ENCODE measurements around the gene NUP58. TPM values are rescaled to one million over a fixed set of nuclear protein-coding genes. Genes with fewer than 3 reads are reported as not detected.

NUP58 gene, protein sequence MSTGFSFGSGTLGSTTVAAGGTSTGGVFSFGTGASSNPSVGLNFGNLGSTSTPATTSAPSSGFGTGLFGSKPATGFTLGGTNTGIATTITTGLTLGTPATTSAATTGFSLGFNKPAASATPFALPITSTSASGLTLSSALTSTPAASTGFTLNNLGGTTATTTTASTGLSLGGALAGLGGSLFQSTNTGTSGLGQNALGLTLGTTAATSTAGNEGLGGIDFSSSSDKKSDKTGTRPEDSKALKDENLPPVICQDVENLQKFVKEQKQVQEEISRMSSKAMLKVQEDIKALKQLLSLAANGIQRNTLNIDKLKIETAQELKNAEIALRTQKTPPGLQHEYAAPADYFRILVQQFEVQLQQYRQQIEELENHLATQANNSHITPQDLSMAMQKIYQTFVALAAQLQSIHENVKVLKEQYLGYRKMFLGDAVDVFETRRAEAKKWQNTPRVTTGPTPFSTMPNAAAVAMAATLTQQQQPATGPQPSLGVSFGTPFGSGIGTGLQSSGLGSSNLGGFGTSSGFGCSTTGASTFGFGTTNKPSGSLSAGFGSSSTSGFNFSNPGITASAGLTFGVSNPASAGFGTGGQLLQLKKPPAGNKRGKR
- total RNA-seq, result 46.1 TPM

DNA sequence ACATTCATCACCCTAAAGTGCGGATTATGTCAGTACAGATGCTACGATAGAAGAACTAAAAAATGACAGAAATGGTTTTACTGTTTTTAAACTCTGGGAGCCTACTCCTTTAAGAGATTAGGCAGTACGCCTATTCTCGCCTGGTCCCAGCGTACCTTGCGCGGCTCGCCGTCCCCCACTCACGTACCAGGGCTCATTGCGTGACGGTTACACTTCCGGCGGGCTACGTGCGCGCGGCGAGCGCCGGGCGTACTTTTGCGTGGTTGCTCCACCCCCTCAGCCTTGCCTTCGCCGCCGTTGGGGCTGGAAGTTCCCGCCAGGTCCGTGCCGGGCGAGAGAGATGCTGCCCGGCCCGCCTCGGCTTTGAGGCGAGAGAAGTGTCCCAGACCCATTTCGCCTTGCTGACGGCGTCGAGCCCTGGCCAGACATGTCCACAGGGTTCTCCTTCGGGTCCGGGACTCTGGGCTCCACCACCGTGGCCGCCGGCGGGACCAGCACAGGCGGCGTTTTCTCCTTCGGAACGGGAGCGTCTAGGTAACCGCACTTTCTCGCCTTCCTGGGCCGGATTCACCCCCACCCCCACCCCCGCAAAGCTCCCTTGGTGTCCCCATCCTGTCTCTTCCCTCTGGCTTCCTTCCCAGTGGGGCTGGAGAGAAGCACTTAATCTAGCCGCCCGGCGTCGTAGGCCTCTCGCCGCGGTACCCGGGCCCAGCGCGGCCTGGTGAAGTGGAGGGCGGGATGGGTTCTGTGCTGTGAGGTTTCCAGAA, at the start of gene NUP58:
Gene NUP58 (plus strand): TSS at position 279 of the 767 bp plus-strand sequence. CDS start 149 bp downstream, at position 428.
- DNase-seq (ENCODE audit: low spot score) (peak; percentile 97), ATAC-seq (peak; percentile 100)
- intact Hi-C loops (cut with DNase I), result no loop called here

DNA sequence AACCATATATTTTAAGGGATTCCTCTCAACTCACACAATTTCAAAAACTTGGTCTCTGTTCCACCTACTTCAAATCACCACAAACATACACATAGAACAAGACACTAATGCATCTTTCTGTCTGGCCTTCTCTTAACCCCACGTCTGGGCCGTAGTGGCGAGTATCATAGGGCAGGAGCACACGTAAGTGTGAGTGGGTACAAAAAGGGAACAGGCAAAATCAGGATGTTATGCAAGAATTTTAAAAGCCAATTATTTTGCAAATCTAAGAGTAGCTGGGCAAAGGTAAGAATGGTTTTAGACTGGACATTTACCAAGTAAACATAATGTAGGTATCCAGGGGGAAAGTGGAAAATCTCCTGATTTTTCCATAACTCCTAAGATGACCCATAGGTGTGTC, 49.2 kb upstream of the NUP58 start:
- intact Hi-C loops (cut with DNase I), result no loop called here
- DNase-seq (ENCODE audit: low spot score), result no peak
- ATAC-seq, result no peak

DNA sequence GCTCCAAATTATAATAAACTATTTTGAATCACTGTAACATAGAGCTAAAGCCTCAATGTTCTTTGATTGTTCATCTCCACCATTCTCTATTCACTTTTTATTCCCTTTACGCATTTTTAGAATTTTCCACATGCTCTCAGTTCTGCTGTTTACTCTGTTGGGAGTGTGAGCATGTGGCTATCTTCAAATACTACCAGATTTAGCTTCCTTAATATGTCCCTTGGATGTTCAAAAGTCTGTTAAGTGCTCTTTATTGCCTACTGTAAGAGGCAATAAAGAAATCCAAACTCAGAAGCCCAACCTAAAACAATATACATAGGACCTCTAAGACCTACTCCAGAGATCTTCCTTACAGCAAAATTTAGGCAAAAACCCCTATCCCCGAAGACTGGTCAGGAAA, 48.7 kb upstream of the NUP58 start:
- ATAC-seq (no peak), DNase-seq (ENCODE audit: low spot score) (no peak)
- intact Hi-C loops (cut with DNase I), result no loop called here

DNA sequence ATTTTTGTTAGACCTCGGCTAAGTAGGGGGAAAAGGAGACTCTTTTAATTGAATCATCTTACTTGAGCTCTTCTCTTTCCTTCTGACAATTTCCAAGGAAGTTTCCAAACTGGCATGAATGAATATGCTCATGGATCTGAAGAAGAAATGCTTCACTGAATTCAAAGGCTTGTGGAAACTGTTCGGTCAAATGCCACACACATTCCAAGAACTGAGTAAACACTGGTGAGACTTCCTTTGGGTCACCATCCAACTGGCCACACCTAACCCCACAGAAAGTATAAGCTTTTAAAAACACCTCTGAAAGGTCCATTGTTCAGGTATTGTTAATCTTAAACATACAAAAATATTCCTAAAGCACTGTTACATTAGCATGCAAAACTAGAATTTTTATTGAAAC, 47.7 kb upstream of the NUP58 start:
- no peak for ATAC-seq
- intact Hi-C loops (cut with DNase I), result no loop called here
- DNase-seq (ENCODE audit: low spot score), result no peak

DNA sequence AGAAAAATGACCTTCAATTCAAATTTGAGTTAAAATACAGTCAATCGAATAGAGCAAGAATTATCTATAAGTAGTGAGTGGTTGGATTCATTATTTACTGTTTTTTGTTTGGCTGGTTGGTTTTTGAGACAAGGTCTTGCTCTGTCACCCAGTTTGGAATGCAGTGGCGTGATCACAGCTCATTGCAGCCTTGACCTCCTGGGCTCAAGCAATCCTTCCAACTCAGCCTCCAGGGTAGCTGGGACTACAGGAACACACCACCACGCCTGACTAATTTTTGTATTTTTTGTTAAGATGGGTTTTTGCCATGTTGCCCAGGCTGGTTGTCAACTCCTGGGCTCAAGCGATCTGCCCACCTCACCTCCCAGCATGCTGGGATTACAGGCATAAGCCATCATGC, 39.2 kb upstream of the NUP58 start:
- DNase-seq (ENCODE audit: low spot score) (no peak), ATAC-seq (no peak)
- intact Hi-C loops (cut with DNase I), result no loop called here

DNA sequence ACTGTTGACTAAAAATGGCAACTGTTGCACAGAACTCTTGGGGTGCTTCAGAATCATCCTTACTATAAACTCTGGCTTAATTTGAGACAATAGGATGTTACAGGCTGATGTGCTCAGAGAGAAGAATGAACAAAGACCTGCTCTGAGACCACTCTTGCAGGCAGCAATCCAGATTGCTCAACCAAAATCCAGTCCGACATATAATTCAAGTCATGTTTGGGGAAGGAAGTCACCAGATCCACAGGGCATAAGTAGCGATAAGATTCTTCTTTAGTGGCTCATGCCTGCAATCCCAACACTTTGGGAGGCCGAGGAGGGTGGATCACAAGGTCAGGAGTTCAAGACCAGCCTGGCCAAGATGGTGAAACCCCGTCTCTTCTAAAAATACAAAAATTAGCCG, 34.7 kb upstream of the NUP58 start:
- DNase-seq (ENCODE audit: low spot score), result no peak
- intact Hi-C loops (cut with DNase I), result no loop called here
- no peak for ATAC-seq

DNA sequence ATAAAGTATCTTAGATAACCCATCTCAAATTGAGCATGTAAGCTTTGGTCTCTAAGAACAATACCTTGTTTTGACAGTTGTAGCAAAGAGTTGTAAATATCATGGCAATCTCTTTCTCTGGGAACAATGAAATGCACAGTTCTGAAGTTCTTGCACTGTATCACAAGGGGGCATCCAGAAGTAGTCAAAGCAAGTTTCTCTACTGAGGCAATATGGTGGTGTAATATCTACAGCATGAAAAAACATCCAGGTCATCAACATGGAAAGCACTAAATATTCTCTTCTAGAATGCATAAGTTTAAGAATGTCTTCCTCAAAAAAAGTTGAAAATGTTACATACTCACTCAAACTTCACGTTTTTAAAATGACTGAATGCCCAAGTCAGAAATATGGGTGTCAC, 33.7 kb upstream of the NUP58 start:
- ATAC-seq (no peak), DNase-seq (ENCODE audit: low spot score) (no peak)
- intact Hi-C loops (cut with DNase I), result no loop called here

DNA sequence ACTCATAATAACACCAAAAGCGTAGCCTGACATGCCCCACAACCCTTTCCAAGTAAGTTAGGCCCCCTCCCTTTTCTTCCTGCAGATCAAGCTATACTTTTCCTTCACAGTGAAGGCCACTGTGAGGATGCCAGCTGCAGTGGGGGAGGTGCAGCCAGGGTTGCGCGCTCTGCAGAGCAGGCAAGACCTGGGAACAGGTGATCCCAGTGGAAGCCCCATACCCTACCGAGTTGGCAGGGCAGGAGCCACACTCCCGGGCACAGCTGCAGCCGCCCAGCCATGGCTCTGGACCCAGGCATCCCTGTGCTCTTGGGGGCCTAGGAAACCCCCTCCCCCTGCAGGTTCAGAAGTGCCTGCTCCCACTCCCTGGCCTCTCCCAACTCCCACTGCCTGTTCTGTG, 32.9 kb upstream of the NUP58 start:
- no peak for ATAC-seq
- intact Hi-C loops (cut with DNase I), result no loop called here
- no peak for DNase-seq (ENCODE audit: low spot score)

DNA sequence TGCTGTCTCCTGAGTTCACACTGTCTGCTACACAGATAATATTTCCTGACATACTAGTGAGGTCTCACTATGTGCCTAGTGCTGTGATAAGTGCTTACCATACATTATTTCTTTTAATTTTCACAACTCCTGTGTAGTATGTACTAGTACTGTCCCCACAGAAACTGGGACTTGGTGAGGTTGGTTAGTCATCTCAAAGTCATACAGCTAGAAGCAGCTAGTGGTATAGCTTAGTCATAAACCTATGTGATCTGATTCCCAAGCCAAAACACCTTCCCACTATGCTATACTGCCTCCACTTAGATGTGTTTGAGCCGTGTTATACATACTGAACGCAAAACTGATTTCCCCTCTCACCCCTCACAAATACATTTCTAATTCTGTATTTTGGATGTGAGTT, 24.7 kb upstream of the NUP58 start:
- intact Hi-C loops (cut with DNase I), result no loop called here
- ATAC-seq (no peak), DNase-seq (ENCODE audit: low spot score) (no peak)

DNA sequence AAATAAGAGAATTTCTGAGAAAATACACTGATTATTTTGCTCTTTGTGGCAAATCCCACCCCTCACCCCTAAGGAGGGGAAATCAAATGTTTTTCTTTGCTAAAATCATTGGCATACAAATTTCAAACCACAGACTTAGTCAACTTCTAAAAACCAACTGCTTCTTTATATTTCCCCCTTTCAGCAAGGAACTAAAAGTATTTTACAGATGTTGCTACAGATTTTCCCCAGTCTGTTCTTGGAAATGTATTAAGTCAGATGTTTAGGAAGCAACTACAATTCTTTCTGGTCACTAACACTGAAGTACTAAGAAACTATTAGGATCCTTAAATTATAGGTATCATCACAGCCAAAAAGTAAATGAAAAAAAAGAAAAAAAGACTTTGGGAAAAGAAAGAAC, 21.0 kb upstream of the NUP58 start:
- intact Hi-C loops (cut with DNase I), result no loop called here
- ATAC-seq (no peak), DNase-seq (ENCODE audit: low spot score) (no peak)

DNA sequence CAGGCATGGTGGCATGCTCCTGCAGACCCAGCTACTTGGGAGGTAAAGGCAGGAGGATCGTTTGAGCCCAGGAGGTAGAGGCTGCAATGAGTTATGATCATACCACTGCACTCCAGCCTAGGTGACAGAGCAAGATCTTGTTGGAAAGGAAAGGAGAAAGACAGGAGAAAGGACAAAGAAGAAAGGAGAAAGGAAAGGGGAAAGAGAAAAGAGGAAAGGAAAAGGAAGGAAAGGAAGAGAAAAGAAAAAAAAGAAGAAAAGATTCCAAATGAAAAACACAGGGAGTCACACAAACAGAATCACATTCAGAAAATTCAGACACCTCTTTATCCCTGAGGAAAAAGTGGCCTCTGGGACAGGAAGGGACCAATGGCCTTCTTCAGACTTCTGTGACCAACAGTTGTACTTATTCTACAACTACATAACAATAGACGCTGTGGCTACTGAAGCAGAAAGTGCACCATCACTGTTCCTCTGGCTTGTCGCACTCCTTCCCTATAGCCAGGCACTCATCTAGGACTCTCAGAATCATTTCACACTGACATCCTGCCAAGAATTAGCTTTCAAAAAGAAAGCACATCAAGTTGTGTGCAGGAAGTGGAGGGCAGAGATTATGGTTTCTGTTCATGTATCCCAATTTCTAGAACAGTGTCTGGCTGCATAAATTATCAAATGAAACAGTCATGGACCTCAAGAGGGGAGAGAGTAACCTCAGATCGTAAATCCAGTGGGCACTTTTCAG, 20.1 kb upstream of the NUP58 start:
- ATAC-seq (no peak), DNase-seq (ENCODE audit: low spot score) (no peak)
- intact Hi-C loops (cut with DNase I), result no loop called here

DNA sequence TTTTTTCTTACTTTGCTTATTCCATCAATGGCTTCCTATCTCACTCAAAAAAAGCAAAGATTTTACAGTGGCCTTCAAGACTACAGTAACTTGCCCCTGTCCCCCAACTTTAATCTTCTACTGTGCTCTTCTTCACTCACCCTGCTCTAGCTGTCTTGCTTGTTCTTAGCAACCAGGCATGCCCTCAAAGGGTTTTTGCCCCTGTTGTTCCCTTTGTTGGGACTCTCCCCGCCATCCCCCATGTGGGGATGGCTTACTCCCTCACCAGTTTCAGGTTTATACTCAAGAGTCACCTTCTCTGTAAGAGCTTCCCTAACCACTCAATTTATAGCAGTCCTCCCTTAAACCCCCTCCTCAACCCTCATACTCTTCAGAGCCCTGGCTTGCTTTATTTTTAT, 19.5 kb upstream of the NUP58 start:
- intact Hi-C loops (cut with DNase I), result no loop called here
- DNase-seq (ENCODE audit: low spot score) (no peak), ATAC-seq (no peak)

DNA sequence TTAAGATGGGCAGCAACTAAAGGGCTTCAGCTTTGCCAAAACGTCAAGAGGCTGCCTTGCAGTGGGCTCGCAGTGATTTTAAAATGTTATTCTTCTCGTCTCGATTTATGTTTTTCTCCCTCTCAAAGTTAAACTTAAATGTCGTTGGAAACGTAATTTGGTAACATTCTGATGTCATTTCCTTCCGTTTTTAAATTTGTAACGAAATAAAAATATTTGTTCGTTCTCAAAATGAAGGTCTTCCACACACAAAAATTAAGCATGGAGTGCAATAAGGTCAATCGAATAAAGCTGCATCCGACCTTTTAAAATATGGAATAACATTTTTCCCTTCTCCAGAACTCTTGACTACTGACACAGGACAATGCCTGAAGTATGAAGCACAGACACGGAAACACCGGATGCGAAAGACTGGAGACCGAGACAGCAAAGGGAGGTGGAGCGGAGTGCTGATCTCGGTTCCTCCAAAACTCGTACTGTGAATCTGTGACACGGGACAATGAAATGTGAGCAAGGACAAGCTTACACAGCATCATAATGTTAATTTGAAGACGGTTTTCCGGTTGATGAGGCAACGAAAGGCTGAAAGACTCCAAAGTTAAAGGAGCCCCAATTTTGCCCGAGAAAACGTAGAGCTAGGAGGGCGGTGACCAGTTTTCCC, 15.0 kb upstream of the NUP58 start:
- ATAC-seq (peak; percentile 53), DNase-seq (ENCODE audit: low spot score) (no peak)
- intact Hi-C loops (cut with DNase I), result no loop called here

DNA sequence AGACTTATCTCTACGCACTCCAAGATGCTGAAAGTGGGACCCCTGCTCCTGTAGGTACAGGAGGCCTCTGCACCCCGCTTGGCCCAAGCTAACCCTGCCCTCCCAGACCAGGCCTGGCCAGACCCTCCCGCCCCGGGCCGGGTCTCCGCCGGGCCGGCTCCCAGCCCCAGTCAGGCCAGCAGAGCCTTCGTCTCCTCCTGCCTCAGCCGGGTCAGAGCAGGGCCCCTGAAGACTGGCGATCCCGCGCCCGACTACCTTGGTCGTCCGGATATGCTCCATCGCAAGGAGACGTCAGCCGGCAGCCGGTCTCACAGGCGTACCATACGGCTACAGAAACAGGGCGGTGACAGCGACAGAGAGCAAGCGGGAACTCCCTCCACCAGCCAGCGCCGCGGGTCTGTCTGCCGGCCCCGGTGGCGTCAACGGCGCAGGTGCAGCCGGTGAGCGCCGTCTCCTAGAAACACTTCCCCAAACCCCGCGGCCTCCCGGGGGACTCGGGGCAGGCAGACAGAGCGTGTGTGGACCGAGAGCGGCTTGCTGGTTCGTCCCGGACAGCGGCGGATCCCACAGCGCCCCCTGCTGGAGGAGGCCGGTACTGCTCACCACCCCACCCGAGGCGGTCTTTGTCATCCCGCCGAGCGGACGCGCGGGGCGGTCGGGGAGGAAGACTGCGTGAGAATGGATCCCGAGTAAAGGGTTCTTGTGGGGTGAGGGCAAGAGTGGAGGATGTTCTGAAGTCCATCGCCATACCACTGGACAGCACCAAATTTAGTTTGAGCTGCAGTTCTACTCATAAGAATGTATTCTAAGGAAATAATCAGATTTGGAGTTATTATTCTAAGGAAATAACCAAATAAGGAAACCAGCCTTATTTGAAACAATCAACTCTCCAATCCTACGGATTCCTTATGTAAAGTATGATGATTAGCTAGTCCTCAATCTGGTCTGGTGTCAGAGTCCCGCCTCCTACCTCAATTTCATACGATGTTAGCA, 14.2 kb upstream of the NUP58 start, which contains the start of gene MTMR6:
Gene MTMR6 (minus strand): TSS at position 520 of the 993 bp plus-strand sequence. CDS start 241 bp downstream, at position 279.
- intact Hi-C loops (cut with DNase I), result no loop called here
- DNase-seq (ENCODE audit: low spot score), result peak; percentile 97
- ATAC-seq, result peak; percentile 98

DNA sequence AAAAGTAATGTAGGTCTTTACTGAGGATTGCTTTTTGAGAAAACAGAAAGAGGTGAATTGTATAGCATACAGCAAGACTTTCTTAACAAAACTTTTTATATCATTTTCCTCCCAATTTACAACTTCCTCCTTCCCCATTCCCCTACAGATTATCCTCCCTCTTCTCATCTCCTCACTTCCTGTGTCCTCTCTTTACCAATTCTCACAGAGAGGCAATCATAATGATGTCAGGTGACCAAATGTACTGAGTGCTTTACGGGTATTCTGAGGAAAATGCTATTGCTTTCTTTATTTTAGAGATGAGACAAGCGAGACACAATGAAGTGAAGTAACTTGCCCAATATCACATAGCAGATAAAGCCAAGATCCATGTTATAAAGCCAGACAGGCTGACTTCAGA, 12.5 kb upstream of the NUP58 start:
- no peak for ATAC-seq
- intact Hi-C loops (cut with DNase I), result no loop called here

DNA sequence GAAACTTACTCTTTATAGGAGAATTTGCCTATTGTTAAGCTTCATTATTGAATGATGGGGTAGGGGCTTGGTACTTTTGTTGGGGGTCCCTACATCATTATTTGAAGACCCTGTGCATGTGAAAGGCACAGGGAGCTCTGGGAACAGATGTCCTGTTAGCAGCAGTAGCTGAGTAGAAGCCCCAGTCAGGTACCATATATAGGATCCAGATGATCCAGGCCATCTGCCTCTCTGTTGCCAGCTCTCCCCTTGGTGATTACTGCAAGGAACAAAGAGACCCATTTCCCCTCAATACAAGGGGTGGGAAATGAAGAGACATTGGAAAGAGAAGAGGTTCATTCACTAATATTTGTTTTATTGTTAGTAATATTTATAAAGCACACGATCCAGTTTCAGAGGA, 9.7 kb upstream of the NUP58 start:
- intact Hi-C loops (cut with DNase I), result no loop called here
- no peak for DNase-seq (ENCODE audit: low spot score)
- ATAC-seq, result no peak

More for the DNA sequence above, 12.5 kb upstream of the NUP58 start:
- no peak for DNase-seq (ENCODE audit: low spot score)

DNA sequence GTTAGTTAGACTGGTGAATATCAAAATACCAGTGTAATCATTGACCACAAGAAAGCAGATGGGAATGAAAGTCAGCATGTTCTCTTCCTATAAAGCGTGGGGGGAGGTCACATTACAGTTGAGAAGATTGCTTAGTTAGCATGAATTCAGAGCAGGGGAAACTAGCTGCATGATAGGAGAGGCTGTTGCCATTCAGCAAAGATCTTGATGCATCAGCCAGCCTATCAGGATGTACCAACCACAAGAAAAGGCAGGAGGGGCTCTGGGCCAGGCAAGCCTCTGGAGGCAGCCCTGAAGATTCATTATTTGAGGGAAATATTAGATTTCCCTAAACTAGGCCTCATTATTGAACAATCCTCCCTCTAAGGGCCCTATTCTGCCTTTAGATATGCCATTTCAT, 9.1 kb upstream of the NUP58 start:
- ATAC-seq (peak; percentile 66), DNase-seq (ENCODE audit: low spot score) (no peak)
- intact Hi-C loops (cut with DNase I), result no loop called here

DNA sequence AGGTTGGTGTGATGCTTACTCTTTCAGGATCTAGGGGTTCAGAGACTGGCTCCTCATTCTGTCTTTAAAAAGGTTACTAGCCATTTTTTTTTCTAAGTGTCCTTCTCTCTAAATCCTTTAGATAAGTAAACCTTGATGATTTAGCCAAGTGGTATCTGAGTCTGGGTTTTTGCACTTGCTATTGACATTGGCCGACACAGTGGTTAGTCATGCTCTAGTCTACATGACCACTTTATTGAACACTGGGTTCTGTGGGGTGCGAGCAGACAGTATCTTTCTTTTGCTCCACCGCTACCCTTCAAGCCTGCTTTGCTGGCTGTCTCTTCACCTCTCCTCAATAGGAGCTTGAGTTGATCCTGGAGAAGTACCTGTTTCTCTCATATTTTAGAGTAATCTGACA, 6.2 kb upstream of the NUP58 start:
- intact Hi-C loops (cut with DNase I), result no loop called here
- DNase-seq (ENCODE audit: low spot score) (no peak), ATAC-seq (no peak)

All from sciatic nerve (tissue), 2 donors.